ENCODE results near the gene MUC5B. TPM values are rescaled to one million over a fixed set of nuclear protein-coding genes. Genes with fewer than 3 reads are reported as not detected.

Gene MUC5B
- total and polyA plus RNA-seq, 2 of the 13 experiments (the other 11 are each of a cell fraction or from before 2014, with no cell fraction given) = 0.01 TPM; not detected in 1

GRCh38 chr11:1238767-1239595, 16.1 kb downstream of the MUC5B start (continued):
- TF ChIP-seq, protein P1, sequence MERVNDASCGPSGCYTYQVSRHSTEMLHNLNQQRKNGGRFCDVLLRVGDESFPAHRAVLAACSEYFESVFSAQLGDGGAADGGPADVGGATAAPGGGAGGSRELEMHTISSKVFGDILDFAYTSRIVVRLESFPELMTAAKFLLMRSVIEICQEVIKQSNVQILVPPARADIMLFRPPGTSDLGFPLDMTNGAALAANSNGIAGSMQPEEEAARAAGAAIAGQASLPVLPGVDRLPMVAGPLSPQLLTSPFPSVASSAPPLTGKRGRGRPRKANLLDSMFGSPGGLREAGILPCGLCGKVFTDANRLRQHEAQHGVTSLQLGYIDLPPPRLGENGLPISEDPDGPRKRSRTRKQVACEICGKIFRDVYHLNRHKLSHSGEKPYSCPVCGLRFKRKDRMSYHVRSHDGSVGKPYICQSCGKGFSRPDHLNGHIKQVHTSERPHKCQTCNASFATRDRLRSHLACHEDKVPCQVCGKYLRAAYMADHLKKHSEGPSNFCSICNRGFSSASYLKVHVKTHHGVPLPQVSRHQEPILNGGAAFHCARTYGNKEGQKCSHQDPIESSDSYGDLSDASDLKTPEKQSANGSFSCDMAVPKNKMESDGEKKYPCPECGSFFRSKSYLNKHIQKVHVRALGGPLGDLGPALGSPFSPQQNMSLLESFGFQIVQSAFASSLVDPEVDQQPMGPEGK (CRISPR knock-in tag; IDR thresholded peaks at IDR 0.05) = peak; percentile 25
- TF ChIP-seq FOXJ3 (CRISPR knock-in tag; IDR thresholded peaks at IDR 0.05; ENCODE audit: borderline replicate concordance) = no peak
- peak; percentile 66; the same call in 1 of the 2 replicates for TF ChIP-seq FOXC1 (CRISPR knock-in tag; IDR thresholded peaks at IDR 0.05; ENCODE audit: borderline replicate concordance)
- no peak; the same call in 1 of the 2 replicates for TF ChIP-seq ZNF225 (CRISPR knock-in tag; IDR thresholded peaks at IDR 0.05)
- TF ChIP-seq NR1H2 (CRISPR knock-in tag; IDR thresholded peaks at IDR 0.05; ENCODE audit: borderline replicate concordance, low read depth) = no peak
- TF ChIP-seq HNF4A (CRISPR knock-in tag; IDR thresholded peaks at IDR 0.05) = no peak
- TF ChIP-seq TOPORS (CRISPR knock-in tag; IDR thresholded peaks at IDR 0.05) = no peak
- TF ChIP-seq, protein P2, sequence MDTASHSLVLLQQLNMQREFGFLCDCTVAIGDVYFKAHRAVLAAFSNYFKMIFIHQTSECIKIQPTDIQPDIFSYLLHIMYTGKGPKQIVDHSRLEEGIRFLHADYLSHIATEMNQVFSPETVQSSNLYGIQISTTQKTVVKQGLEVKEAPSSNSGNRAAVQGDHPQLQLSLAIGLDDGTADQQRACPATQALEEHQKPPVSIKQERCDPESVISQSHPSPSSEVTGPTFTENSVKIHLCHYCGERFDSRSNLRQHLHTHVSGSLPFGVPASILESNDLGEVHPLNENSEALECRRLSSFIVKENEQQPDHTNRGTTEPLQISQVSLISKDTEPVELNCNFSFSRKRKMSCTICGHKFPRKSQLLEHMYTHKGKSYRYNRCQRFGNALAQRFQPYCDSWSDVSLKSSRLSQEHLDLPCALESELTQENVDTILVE (CRISPR knock-in tag; IDR thresholded peaks at IDR 0.05) = 0 out of 2 replicates have a peak, but pooled peaks have one; percentile 37
- TF ChIP-seq TGIF2 (CRISPR knock-in tag; IDR thresholded peaks at IDR 0.05) = peak; percentile 90
- no peak for TF ChIP-seq ZNF354B (CRISPR knock-in tag; IDR thresholded peaks at IDR 0.05)
- TF ChIP-seq HOXA5 (CRISPR knock-in tag; IDR thresholded peaks at IDR 0.05) = peak; percentile 74; the same call in 1 of the 2 replicates
- TF ChIP-seq, protein P3, sequence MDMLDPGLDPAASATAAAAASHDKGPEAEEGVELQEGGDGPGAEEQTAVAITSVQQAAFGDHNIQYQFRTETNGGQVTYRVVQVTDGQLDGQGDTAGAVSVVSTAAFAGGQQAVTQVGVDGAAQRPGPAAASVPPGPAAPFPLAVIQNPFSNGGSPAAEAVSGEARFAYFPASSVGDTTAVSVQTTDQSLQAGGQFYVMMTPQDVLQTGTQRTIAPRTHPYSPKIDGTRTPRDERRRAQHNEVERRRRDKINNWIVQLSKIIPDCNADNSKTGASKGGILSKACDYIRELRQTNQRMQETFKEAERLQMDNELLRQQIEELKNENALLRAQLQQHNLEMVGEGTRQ (IDR thresholded peaks at IDR 0.05; ENCODE audit: low read depth, low read length) = no peak
- TF ChIP-seq, protein P3 (CRISPR knock-in tag; IDR thresholded peaks at IDR 0.05; ENCODE audit: borderline replicate concordance) = no peak
- no peak for TF ChIP-seq TRAFD1 (CRISPR knock-in tag; IDR thresholded peaks at IDR 0.05; ENCODE audit: borderline replicate concordance)
- TF ChIP-seq ZEB1 (IDR thresholded peaks at IDR 0.05; ENCODE audit: insufficient replicate concordance, low read depth) = no peak
- 0 out of 2 replicates have a peak, but pooled peaks have one; percentile 28 for TF ChIP-seq SPEN (CRISPR knock-in tag; IDR thresholded peaks at IDR 0.05; ENCODE audit: low read depth)
- no peak for TF ChIP-seq ELF1 (CRISPR knock-in tag; IDR thresholded peaks at IDR 0.05)
- TF ChIP-seq TERF1 (CRISPR knock-in tag; IDR thresholded peaks at IDR 0.05) = no peak
- peak; percentile 47; the same call in 1 of the 2 replicates for TF ChIP-seq TBX2 (CRISPR knock-in tag; IDR thresholded peaks at IDR 0.05; ENCODE audit: borderline replicate concordance)
- no peak for TF ChIP-seq RORA (CRISPR knock-in tag; IDR thresholded peaks at IDR 0.05)

Data from HepG2 (cell line).